Dermis microvascular lymphatic vessel endothelial cell (primary cell): ENCODE data around the gene GPR160. TPM values are rescaled to one million over a fixed set of nuclear protein-coding genes. Genes with fewer than 3 reads are reported as not detected.

Source experiments
- DNase-seq, 2 donors: peaks; one replicate each; pipeline versions ENCODE4 v3.0.0 to v3.0.0-alpha.2; 2010; ENCODE audit warnings: low read depth in 2 of 2
- total RNA-seq: library from RNA; depleted of rRNA; stranded (reverse); fragments of >200 nt; gene quantifications from 2 replicates; pipeline ENCODE4 v1.2.1, GENCODE V29; 2014

Gene GPR160
- total RNA-seq, 1 donor from 2014 or later: 1.0 TPM

DNA sequence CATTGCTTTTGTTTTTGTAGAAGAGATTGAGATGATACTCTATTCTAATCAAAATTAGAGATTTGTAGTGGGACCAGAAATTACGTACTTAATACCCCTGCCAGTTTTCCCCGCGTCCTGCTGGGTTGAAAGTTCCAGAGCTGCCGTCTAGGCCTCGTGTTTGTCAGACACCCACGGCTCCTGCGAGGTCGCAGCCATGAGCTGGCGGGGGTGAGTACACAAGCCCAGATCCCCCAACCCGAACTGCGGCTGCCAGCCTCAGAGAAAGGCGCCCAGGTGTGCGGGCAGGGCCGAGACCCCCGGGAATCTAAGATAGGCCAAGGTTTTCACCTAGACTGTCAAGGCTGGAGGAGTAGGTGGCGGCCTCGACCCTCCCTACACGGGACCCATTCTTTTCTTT lies 26.3 kb downstream of the GPR160 start:
- no peak for DNase-seq

DNA sequence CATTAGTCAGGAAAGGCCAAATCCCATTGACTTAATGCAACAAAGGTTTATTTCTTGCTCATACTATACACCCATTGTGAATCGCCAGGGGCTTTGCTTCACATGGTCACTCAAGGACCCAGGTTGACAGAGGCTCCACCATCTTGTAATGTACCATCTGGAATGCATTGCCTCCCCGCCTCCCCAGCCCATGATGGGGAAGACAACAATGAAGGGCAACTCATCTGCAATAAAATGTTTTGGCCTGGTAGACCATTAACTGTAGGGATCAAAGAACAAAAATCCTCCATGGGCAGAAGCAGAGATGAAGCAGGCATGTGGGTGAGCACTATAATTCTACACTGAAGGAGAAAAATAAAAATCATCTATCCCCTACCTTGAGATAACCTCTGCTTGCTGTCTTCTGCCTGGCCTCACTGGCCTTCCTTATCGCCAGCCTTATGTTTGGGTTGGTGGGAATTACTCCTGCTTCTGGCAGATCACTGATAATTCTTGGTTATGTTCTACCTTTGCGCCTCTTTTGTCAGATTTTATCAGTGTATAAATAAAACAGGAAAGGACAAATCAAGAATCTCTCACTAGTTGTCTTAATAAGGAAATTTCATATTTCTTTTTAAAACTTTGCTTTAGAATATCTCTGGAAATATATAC lies 37.8 kb downstream of the GPR160 start:
- DNase-seq: no peak

DNA sequence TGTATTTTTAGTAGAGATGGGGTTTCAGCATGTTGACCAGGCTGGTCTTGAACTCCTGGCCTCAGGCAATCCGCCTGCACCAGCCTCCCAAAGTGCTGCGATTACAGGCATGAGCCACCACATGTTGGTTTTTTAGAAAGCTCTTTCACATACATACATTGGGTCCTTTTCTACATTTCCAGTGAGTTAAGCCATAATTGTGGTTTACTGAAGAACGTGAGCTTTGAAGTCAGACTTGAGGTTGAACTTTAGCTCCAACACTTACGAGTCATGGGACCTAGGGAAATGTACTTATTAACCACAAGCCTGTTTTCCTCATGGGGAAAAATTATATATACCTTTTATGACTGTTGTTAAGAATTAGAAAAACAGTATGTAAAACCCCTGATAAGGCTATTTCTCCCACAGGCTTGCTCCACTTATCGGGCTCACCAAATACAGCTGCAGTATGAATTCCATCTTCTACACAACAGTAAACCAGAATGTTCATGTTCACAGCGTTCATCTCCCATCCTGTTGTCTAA lies 39.0 kb downstream of the GPR160 start:
- no peak for DNase-seq

DNA sequence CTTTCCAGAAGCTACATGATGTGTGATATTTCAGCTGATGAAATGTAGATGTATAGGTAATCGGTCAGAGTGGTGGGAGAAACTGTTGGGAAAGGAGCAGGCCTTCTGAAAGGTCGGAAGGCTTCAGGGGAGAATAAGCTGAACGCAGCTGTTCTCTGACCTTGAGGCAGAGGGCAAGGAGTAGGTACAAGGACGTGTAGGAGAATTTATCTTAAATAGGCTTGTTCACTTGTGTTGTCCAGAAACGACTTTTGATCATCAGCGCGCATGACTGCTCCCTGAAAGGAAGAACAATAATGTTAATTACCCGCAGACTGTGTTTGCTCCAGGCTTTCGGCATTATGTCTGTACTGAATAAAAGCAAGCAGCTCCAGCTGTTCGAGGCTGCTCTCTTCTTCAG lies 39.6 kb downstream of the GPR160 start:
- no peak for DNase-seq

DNA sequence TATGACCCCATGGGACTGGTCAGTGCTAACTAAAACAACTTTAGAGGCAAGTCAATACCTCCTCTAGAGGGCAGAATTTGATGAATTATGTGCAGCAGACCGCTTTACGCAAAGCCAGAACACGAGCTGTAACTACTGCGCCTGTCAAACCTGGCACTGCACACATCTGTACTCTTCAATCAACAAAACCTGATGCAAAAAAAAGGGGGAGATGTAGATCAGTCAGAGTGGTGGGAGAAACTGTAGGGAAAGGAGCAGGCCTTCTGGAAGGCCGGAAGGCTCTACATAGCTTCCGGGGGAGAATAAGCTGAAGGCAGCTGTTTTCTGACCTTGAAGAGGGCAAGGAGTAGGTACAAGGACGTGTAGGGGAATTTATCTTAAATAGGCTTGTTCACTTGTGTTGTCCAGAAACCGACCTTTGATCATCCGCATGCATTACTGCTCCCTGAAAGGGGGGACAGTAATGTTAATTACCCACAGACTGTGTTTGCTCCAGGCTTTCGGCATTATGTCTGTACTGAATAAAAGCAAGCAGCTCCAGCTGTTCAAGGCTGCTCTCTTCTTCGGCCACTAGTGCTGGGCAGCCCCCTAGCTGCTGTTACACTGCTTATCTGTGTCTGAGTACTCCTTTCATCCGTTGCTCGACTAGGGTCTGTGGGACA lies 41.0 kb downstream of the GPR160 start:
- no peak for DNase-seq

DNA sequence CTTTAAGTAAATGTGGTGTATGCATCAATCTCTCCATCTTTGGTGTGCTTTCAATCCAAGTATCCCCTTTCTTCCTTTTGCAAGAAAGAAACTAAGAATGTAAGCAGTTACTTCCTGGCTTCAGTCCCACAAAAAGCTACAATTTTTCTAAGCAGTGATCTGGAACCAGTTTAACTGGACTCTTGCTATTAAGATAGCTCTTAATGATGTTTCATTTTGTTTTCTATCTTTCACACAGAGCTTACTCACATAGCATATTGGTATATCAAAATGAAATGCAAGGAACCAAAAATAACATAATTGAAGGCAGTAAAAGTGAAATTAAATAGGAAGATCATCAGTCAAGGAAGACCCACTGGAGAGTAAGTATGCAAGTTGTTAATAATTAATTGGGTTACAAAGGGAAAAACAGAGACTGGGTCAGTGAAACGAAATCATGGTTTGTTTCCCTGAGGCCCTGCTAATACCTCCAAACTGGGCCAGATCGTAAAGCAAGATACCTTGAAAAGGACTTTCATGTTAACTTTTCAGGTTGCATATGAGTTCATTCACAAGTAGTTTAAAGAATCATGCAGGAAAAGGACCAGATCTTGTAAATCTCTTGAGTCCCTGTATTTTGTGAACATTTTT lies 41.9 kb downstream of the GPR160 start:
- DNase-seq: no peak

DNA sequence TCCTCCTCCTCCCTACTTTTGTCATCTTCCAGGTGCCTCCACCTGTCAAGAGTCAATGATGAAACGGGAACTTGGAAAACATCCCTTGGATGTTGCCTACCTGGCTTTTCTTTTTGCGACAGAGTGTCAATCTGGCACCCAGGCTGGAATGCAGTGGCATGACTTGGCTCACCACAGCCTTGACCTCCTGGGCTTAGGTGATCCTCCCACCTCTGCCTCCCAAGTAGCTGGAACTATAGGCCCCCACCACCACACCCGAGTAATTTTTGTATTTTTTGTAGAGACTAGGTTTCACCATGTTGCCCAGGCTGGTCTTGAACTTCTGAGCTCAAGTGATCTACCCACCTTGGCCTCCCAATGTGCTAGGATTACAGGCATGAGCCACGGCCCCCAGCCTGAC lies 42.8 kb downstream of the GPR160 start:
- DNase-seq: no peak

DNA sequence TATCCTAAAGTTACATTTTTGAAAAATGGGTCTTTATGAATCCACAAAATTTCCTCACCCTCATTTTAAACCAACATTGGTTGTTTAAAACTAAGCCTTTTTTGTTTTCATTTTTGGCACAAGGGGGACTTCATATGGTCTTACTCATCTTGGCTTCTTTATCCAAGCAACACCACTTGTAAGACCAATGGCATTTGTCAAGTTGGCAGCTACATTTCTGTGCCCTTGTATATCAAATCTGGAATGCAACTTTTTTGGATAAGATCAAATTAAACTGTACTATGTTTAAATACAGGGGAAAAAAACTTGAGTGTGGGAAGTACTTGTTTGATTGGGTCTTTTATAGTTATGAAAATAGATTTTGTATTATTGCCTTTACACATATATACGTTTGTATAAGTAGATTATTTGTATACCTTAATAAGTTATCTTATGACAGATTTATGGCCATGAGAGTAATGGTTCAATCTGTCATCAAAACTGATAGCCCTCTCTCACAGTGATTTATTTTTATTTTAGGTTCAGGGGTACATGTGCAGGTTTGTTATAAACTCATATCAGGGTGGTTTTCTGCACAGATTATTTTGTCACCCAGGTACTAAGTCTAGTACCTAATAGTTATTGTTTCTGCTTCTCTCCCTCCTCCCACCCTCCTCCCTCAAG lies 43.4 kb downstream of the GPR160 start:
- DNase-seq: no peak

DNA sequence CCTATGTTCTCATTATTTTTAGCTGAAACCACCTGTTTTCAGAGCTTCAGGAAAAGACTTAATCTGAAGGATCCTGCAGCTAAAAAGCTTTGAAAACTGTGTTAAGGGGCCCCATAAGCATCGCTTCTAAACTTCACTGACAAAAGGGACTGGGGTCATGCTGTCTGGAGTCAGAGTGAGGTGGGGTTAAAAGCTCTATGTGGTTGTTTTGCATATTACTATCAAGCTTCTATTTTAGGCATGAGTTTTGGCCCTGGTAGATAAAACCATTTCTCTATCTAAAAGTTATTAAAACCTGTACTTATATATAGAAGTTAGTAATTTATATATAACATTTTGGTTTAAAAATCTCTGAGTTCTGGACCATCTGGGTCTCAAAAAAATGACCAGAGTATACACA lies 45.5 kb downstream of the GPR160 start:
- no peak for DNase-seq

DNA sequence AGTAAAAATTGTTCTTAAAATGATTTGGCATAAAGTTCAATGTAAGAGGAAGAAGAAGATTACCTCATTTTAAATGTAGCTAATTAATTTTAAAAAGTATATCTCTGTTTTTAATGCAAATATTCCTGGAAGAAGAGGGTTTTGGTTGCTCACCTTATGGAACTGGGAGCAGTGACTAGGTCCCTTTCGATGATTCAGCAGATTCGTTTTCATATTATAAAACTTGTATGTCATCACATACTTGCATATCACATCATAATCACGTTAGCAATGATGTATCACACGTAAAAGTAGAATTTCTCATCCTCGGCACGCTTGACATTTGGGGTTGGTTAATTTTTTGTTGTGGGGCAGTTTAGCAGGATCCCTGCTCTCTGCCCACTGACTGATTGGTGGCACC lies 47.6 kb downstream of the GPR160 start:
- DNase-seq: no peak

DNA sequence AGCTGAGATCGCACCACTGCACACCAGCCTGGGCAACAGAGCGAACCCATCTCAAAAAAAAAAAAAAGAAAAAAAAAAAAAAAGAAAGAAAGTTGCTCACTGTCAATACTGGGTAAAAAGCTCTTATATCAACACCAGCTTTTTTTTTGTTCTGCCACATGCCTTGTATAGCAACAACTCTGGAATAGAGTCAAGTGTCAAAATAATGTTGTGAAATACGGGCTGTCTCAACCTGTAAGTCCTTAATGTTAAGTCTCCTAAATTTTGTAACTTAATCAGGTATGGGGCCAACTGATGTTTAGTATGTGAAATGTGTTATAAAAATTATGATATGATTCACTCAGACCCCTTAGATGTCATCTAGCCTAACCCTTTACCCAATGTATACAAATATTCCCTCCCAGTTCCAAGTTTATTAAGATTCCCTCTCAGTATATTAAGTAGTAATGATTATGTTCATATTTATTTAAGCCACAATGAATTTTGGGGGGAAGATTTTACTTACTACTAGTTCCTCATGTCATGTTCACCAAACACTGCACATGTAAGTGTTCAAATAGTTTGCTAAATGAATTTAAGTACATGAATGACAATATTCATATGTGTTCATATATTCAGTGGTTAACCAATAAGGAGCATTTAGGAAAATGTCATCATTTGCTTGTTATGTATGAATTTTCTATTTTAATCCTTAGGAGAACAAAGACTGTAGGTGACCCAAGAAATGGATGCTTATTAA lies 52.2 kb downstream of the GPR160 start:
- no peak for DNase-seq

DNA sequence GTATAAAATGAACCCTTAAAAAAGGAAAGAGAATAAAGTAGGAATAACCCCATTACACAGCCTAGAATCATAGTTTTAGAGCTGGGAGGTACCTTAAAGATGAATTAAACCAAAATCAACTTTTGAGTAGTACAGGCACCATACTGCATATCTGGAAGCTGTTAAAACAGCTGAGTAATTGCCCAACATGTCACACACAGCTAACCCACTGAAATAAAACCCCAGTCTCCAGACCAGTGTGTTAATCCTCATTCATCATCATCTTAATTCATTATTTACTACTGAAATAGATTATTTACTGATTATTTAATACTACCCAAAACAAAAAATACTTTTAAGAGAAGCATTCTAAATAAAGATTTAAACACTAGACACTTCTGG lies 52.8 kb downstream of the GPR160 start:
- no peak for DNase-seq

DNA sequence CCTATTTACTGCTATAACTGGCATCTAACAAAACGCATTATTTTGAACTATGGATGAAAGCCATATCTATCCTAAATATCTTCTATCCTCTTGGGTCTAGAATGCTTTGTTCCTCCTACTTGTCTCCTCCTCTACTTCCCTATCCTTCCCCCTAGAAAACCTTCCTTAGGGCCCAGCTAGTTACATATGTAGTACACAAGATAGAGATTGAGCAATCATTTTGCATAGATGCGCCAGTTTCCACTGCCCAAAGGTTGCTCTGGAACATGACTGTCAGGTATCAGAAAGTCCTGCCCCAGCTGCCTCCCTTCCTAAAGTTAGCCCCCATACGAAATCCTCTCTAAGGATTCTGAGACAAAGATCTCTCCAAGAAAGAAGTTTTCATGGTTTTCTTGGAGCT lies 55.1 kb downstream of the GPR160 start:
- DNase-seq: no peak

DNA sequence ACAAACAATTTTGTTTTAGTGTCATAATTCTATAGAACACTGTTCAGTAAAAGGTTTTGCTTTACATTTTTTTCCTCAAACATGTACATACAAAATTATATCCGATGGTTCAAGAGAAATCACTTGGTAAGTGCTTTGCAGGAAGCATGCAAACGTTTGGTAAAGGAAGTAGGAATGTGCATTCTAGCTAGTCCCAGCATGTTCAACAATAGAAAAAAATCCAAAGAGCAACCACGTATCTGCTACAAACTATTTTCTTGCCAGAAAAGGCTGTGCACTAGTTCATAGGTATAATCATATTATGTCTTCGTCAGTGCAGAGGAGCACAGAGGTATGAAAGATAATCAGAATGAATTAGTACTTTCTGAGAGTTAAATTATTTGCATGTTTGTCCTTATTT lies 58.0 kb downstream of the GPR160 start:
- no peak for DNase-seq

DNA sequence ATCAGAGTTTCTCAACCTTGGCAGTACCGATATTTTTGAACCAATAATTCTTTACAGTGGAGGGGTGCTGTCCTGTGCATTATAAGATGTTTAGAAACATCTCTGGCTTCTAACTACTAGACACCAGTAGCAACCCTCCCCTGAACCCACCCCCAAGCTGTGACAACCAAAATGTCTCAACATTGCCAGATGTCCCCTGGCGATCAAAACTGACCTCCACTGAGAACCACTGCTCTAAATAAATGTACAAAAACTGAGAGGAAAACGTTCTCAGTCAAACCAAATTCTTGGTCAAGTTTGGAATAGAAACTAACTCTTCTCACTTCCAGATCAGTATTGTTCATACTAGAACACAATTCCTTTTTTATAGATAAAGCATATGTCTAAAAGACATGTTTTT lies 58.5 kb downstream of the GPR160 start:
- no peak for DNase-seq

DNA sequence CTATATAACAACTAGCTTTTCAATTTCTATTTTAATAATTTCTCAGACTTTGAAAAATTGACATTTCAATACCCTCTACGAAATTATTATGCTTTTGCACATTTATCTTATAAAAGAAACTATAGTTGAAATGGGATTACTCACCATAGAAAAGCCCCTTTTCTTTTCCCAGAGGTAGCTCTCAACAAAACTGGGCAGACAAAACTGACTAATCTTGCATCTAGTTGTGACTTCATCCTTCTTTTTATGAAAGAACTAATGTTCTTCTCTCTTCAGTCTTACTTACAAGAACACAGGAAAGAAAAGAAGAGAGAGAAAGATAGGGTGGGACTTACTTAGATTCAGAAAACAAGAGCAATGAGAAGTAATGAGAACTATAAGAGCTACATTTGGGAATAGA lies 61.0 kb downstream of the GPR160 start:
- DNase-seq: no peak

DNA sequence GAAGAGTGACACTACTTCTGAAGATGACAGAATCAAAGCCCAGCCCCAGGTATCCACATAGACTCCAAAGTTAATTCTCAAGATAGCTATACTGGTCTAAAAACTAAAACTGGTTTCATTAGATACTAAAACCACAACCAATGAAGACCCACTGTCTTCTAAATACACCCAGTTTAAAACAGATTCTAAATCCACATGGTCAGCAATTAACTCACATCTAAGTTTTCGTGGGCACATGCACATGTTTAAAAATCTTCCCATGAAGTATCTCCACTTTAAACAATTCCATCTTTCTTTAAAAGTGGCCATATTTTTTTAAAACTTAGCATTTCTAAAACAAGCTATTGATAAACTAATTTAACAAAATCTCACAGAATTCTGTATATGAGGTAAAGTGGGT lies 63.1 kb downstream of the GPR160 start:
- no peak for DNase-seq

DNA sequence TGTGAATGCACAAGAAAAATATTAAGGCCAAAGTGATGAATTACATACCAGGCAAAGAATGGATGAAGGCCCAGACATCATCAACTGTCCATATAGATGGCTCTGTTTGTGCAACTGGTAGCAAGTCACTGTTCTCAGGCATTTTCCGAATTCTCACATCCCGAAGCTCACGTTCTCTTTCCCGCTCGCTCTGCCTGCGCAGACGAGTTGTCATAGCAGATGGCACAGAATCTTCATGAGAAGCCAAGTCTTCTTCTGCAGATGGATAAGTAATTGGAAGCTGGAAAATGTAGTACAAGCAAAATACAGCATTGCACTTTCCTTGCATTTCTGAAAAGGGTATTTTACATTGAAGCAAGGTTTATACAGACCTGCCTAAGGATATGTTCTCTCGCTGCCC lies 64.6 kb downstream of the GPR160 start:
- no peak for DNase-seq

DNA sequence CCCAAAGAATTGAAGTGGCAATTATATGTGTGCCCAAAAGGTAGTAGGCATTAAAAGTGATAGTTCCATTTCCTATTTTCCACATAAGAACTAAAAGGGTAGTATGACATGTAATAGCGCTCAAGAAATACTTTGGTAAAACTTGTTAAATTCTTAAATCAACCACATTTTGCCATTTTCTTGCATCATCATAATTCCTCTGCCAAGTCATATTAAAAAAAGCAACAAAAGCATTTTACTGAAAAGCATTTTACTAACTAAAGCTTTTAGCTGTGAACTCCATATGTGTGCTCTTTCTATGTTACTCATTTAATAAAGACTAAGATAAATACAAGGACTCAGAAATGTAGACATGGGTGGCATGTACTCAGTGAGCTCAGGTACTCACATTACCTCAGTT lies 70.1 kb downstream of the GPR160 start:
- no peak for DNase-seq

DNA sequence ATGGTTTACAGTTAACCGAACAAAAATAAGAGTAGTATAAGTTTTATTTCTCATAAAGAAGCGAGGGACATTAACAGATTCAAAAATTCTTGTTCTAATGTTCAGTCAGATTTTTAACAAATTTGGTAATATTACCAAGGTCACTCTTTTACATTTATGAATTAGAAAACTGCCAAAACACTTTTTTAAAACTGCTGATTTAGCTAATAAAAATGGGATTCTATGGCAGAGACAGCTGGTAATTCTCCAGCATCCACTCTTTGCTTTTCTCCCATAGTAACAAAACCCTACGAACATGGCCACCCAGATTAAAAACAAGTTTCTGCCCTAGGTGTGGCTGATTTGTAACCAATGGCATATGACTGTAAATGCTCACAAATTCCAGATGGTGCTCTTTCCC lies 71.2 kb downstream of the GPR160 start:
- DNase-seq: no peak

DNA sequence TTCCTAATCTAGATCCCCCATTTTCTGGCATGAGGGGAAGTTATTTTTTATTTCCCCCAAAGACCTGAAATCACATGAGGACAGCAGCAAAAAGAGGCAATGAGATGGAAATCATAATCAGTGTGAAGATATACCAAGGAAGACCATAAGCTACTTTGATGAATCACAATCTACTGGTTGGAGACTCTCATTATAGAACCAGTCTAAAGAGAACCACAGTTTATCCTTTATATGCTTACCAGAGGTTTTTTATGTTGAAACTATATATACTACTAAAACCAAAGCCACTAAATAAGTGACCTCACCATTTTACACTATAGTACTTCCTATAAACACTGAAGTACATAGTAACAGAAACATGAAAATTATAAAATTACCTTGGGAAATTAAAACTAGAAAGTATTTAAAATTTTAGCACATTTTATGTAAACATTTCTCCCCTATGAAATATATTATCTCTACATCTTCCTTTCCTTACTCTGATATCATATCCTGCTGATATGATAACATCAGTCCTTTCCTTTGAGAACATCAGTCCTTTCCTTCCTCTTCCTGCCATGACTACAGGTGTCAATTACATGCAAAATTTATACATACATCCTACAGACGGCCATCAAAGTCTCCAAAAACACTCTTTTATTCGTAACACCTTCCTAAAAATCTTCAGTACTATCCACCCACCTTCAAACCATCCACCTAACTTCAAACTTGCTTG lies 71.9 kb downstream of the GPR160 start:
- no peak for DNase-seq
